GM21515 (cell line): Measurements from ENCODE around the gene PYCR2.

Experiments
- ATAC-seq: cut with Tn5 transposase; IDR thresholded peaks from one replicate; pipeline ENCODE4 v1.9.1; 2021; ENCODE audit not compliant: unreplicated experiment

The PYCR2 gene

GRCh38 chr1:225879521-225880221, 44.4 kb downstream of the PYCR2 start:
- ATAC-seq: no peak

GRCh38 chr1:225878282-225878681, 45.8 kb downstream of the PYCR2 start:
- ATAC-seq: no peak

GRCh38 chr1:225877580-225877979, 46.5 kb downstream of the PYCR2 start:
- ATAC-seq: no peak

- no peak for ATAC-seq
Observed at GRCh38 chr1:225876900-225877510, 47.0 kb downstream of the PYCR2 start.

- ATAC-seq: no peak
Observed at GRCh38 chr1:225875044-225875815, 48.8 kb downstream of the PYCR2 start.

GRCh38 chr1:225874431-225874830, 49.6 kb downstream of the PYCR2 start:
- no peak for ATAC-seq

- ATAC-seq: no peak
Observed at GRCh38 chr1:225873281-225873850, 50.7 kb downstream of the PYCR2 start.

- no peak for ATAC-seq
Observed at GRCh38 chr1:225872075-225872430, 52.0 kb downstream of the PYCR2 start.

GRCh38 chr1:225871359-225872074, 52.5 kb downstream of the PYCR2 start:
- no peak for ATAC-seq

GRCh38 chr1:225870911-225871310, 53.1 kb downstream of the PYCR2 start:
- ATAC-seq: no peak
